H1 (cell line): Measurements from ENCODE around the gene PGF. TPM values are rescaled to one million over a fixed set of nuclear protein-coding genes. Genes with fewer than 3 reads are reported as not detected.

Experiments
- ASH2L ChIP-seq: fragments of 200-600, 300-600 bp; sonication (generic); IDR thresholded peaks from one replicate; pipeline ENCODE4 v1.7.1; 2017; ENCODE audit warnings: low read length
- CHD2 ChIP-seq: IDR thresholded peaks from 2 replicates; pipeline ENCODE4 v1.6.1; 2012; ENCODE audit warnings: low read length, improper control_type of control experiment
- CHD7 ChIP-seq: fragments of 300-600 bp; sonication (generic); IDR thresholded peaks from 2 replicates; pipeline ENCODE4 v1.7.1; 2012; ENCODE audit warnings: low read length, moderate library complexity, mild to moderate bottlenecking, inconsistent platforms; ENCODE audit not compliant: insufficient replicate concordance
- EZH2 ChIP-seq: fragments of 200-600 bp; sonication (generic); IDR thresholded peaks from 2 replicates; pipeline ENCODE4 v1.7.1; 2012; ENCODE audit warnings: low read depth, mild to moderate bottlenecking, moderate library complexity, low read length, inconsistent platforms; ENCODE audit not compliant: severe bottlenecking
- HDAC6 ChIP-seq: IDR thresholded peaks from one replicate; pipeline ENCODE4 v1.7.1; 2012; ENCODE audit warnings: low read depth, mild to moderate bottlenecking, inconsistent platforms, low read length, moderate library complexity
- POU5F1 ChIP-seq: IDR thresholded peaks from 2 replicates; pipeline ENCODE4 v1.6.1; 2011; ENCODE audit warnings: low read depth, mild to moderate bottlenecking, low read length, moderate library complexity
- RBBP5 ChIP-seq: IDR thresholded peaks from 2 replicates; pipeline ENCODE4 v1.7.1; 2012; ENCODE audit warnings: low read depth, mild to moderate bottlenecking, inconsistent platforms, low read length, moderate library complexity, borderline replicate concordance
- SAP30 ChIP-seq: fragments of 300-600 bp; sonication (generic); IDR thresholded peaks from 2 replicates; pipeline ENCODE4 v1.7.1; 2012; ENCODE audit warnings: low read length, moderate library complexity, mild to moderate bottlenecking, inconsistent platforms; ENCODE audit not compliant: insufficient read depth, insufficient replicate concordance
- SIN3A ChIP-seq, 2 experiments: IDR thresholded peaks in 1 of 2; conservative IDR thresholded peaks in 1 of 2; 2 replicates each; pipeline ENCODE4 v1.6.1; 2011 to 2012; ENCODE audit warnings: low read length in 2 of 2, improper control_type of control experiment in 1 of 2, low read depth in 1 of 2, mild to moderate bottlenecking in 1 of 2
- SP4 ChIP-seq: IDR thresholded peaks from 2 replicates; pipeline ENCODE4 v1.6.1; 2012; ENCODE audit warnings: low read length, inconsistent platforms
- TBP ChIP-seq: IDR thresholded peaks from 2 replicates; pipeline ENCODE4 v1.6.1; 2011; ENCODE audit warnings: low read depth, low read length, improper control_type of control experiment
- polyA plus RNA-seq, 7 experiments: library from polyadenylated mRNA; depleted of rRNA in 3 of 7; stranded (reverse) in 5 of 7; unstranded in 2 of 7; fragments of >200 nt in 5 of 7; fragments of 200-250 nt in 2 of 7; gene quantifications; 1 replicate in 5 of 7; 2 replicates in 1 of 7; 4 replicates in 1 of 7; pipeline versions ENCODE4 v1.2.1 to v1.2.3, GENCODE V29; 2011 to 2013; ENCODE audit warnings: missing spikeins in 2 of 7, mixed read lengths in 2 of 7
- total RNA-seq: library from RNA; stranded (reverse); fragmentation: NEBNext Ultra II Directional; extraction: Animal tissue kit (Norgen Biotek cat#: 25700); gene quantifications from 2 replicates; pipeline ENCODE4 v1.2.1, GENCODE V29; 2021

Gene PGF
- total and polyA plus RNA-seq, 2 of the 8 experiments (the other 6 are each of a cell fraction or from before 2014, with no cell fraction given), result 2.1 to 4.1 TPM

- TF ChIP-seq CHD7 (no peak), RBBP5 (no peak), HDAC6 (no peak), TBP (no peak), CHD2 (no peak), SIN3A (conservative IDR thresholded peaks at IDR 0.05 in 1 of 2, IDR thresholded peaks at IDR 0.05 in 1 of 2; ENCODE audit: low read depth in 1 of 2, low read length in 2 of 2) (no peak), EZH2 (no peak), POU5F1 (no peak), SAP30 (no peak), SP4 (no peak), ASH2L (no peak)
Observed at GRCh38 chr14:74977164-74977900, 21.9 kb upstream of the PGF start (continued).
